ENCODE measurements around the gene E2F1.

Gene E2F1

GRCh38 chr20:33655164-33655563 lies 31.0 kb downstream of the E2F1 start:
- no peaks in the 10 kb centered on the region for H3K36me3 ChIP-seq (ENCODE audit: insufficient read depth)
- no peak for TF ChIP-seq CTCF (conservative IDR thresholded peaks at IDR 0.05; ENCODE audit: low read depth, low read length)
- H3K27ac ChIP-seq, result no peak overlapping the region
- no peak overlapping the region for H2AFZ ChIP-seq (ENCODE audit: low read depth)
- H3K9ac ChIP-seq, result no peak overlapping the region
- H3K79me2 ChIP-seq (ENCODE audit: insufficient read depth, low read depth), result no peaks in the 10 kb centered on the region
- H4K20me1 ChIP-seq (ENCODE audit: insufficient read depth), result no peaks in the 10 kb centered on the region
- H3K4me2 ChIP-seq, result no peak overlapping the region
- peaks cover 41% of the 10 kb centered on the region for H3K4me1 ChIP-seq (ENCODE audit: low read depth, poor library complexity, severe bottlenecking)
- H3K4me3 ChIP-seq (IDR thresholded peaks at IDR 0.05; ENCODE audit: insufficient read depth, low read depth, low read length), result no peak overlapping the region
- no peaks in the 10 kb centered on the region for H3K27me3 ChIP-seq (ENCODE audit: insufficient read depth, low read depth)

- H3K9ac ChIP-seq, result no peak overlapping the region
- H3K4me1 ChIP-seq (ENCODE audit: low read depth, poor library complexity, severe bottlenecking), result peaks cover 46% of the 10 kb centered on the region
- no peak overlapping the region for H3K4me2 ChIP-seq
- no peaks in the 10 kb centered on the region for H4K20me1 ChIP-seq (ENCODE audit: insufficient read depth)
- no peak overlapping the region for H3K4me3 ChIP-seq (IDR thresholded peaks at IDR 0.05; ENCODE audit: insufficient read depth, low read depth, low read length)
- no peaks in the 10 kb centered on the region for H3K27me3 ChIP-seq (ENCODE audit: insufficient read depth, low read depth)
- H3K79me2 ChIP-seq (ENCODE audit: insufficient read depth, low read depth), result no peaks in the 10 kb centered on the region
- no peak overlapping the region for H3K27ac ChIP-seq
- no peak for TF ChIP-seq CTCF (conservative IDR thresholded peaks at IDR 0.05; ENCODE audit: low read depth, low read length)
- H2AFZ ChIP-seq (ENCODE audit: low read depth), result no peak overlapping the region
- no peaks in the 10 kb centered on the region for H3K36me3 ChIP-seq (ENCODE audit: insufficient read depth)
These were observed 31.5 kb downstream of the E2F1 start for GRCh38 chr20:33654680-33655161.

GRCh38 chr20:33653900-33654596 lies 32.1 kb downstream of the E2F1 start:
- no peaks in the 10 kb centered on the region for H3K79me2 ChIP-seq (ENCODE audit: insufficient read depth, low read depth)
- H3K36me3 ChIP-seq (ENCODE audit: insufficient read depth), result no peaks in the 10 kb centered on the region
- H4K20me1 ChIP-seq (ENCODE audit: insufficient read depth), result no peaks in the 10 kb centered on the region
- H3K4me3 ChIP-seq (IDR thresholded peaks at IDR 0.05; ENCODE audit: insufficient read depth, low read depth, low read length), result no peak overlapping the region
- H3K9ac ChIP-seq, result no peak overlapping the region
- H3K27me3 ChIP-seq (ENCODE audit: insufficient read depth, low read depth), result no peaks in the 10 kb centered on the region
- H3K27ac ChIP-seq, result no peak overlapping the region
- no peak for TF ChIP-seq CTCF (conservative IDR thresholded peaks at IDR 0.05; ENCODE audit: low read depth, low read length)
- peaks cover 53% of the 10 kb centered on the region for H3K4me1 ChIP-seq (ENCODE audit: low read depth, poor library complexity, severe bottlenecking)
- H2AFZ ChIP-seq (ENCODE audit: low read depth), result no peak overlapping the region
- H3K4me2 ChIP-seq, result no peak overlapping the region

GRCh38 chr20:33653218-33653899 lies 32.8 kb downstream of the E2F1 start:
- H2AFZ ChIP-seq (ENCODE audit: low read depth), result no peak overlapping the region
- H3K9ac ChIP-seq, result no peak overlapping the region

More at GRCh38 chr20:33653218-33653899, 32.8 kb downstream of the E2F1 start:
- Histone ChIP-seq H3K4me3 (IDR thresholded peaks at IDR 0.05; ENCODE audit: insufficient read depth, low read depth, low read length) (no peak overlapping the region), H3K27ac (no peak overlapping the region), H3K36me3 (ENCODE audit: insufficient read depth) (no peaks in the 10 kb centered on the region), H4K20me1 (ENCODE audit: insufficient read depth) (no peaks in the 10 kb centered on the region), H3K4me2 (no peak overlapping the region), H3K4me1 (ENCODE audit: low read depth, poor library complexity, severe bottlenecking) (peaks cover 60% of the 10 kb centered on the region), H3K79me2 (ENCODE audit: insufficient read depth, low read depth) (no peaks in the 10 kb centered on the region), H3K27me3 (ENCODE audit: insufficient read depth, low read depth) (no peaks in the 10 kb centered on the region)
- peak; percentile 85 for TF ChIP-seq CTCF (conservative IDR thresholded peaks at IDR 0.05; ENCODE audit: low read depth, low read length)

Measured in KMS-11 (cell line).